Measurements from ENCODE around the gene CEP89. TPM values are rescaled to one million over a fixed set of nuclear protein-coding genes. Genes with fewer than 3 reads are reported as not detected.
"Not testable (repeated sequence)": the region's sequence is repeated elsewhere in the genome, so short reads cannot be mapped to it uniquely, and the experiment has no call there.

Gene CEP89
- polyA plus RNA-seq, 3 donors, result 4.9 to 8.5 (median 7.5) TPM

DNA sequence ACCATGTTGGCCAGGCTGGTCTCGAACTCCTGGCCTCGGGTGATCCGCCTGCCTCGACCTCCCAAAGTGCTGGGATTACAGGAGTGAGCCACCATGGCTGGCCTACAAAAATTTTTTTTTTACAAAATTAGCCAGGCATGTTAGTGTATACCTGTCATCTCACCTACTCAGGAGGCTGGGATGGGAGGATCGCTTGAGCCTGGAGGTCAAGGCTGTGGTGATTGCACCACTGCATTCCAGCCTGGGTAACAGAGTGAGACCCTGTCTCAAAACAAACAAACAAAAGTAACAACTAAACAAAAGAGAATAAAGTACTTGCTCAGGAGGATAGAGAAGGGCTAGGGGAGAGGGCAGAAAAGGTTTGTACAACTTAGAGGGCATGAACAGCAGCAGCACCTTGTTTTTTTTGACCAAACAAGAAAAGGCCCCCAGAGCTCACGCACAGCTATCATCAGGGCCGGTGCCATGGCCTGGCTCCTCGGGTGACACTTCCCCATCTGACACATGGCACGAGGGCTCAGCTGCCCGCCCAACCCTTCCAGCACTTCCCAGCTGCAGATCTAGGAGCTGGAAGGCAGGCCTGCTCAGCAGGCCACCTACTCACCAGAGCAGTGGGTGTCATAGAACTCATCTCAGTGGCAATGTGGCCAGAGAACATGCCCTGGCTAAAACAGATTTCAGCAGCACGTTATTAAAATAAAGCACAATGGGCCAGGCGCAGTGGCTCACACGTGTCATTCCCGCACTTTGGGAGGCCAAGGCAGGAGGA is 93.6 kb downstream of the CEP89 start:
- 93 to 97% (median 96%) methylated on average over 14 of the region's 14 CpGs for WGBS, 3 donors
- no peak overlapping the region for H3K27ac ChIP-seq (ENCODE audit: low read depth, low read length)

GRCh38 chr19:32877323-32877912 is 94.3 kb downstream of the CEP89 start:
- WGBS, 3 donors, result 88 to 94% (median 89%) methylated on average over 9 of the region's 9 CpGs
- no peak overlapping the region for H3K27ac ChIP-seq (ENCODE audit: low read depth, low read length)

DNA sequence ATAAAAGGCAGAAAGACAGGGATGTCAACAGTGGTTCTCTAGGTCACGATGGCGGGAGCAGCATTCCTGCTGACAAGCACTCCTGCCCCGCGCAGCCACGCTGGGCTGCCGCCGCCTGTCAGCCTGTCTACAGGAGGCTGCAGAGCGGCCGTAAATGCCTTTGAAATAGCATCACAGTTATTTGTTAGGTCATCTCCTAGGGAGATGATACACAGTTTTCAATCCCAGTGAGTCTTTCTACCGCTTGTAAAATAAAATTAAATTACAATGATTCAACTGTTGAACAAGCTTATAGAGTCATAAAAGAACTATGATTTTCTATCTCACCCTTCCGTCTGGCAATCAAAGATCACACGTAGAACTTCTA is 94.9 kb downstream of the CEP89 start:
- H3K27ac ChIP-seq (ENCODE audit: low read depth, low read length), result no peak overlapping the region
- 77 to 94% (median 90%) methylated on average over 12 of the region's 12 CpGs for WGBS, 3 donors

- 80 to 89% (median 88%) methylated on average over 9 of the region's 9 CpGs for WGBS, 3 donors
- no peak overlapping the region for H3K27ac ChIP-seq (ENCODE audit: low read depth, low read length)
These were observed 95.4 kb downstream of the CEP89 start for GRCh38 chr19:32876236-32876918.

GRCh38 chr19:32875428-32875827 is 96.3 kb downstream of the CEP89 start:
- H3K27ac ChIP-seq (ENCODE audit: low read depth, low read length), result no peak overlapping the region
- WGBS, 3 donors, result 70 to 72% (median 71%) methylated on average over 7 of the region's 7 CpGs

DNA sequence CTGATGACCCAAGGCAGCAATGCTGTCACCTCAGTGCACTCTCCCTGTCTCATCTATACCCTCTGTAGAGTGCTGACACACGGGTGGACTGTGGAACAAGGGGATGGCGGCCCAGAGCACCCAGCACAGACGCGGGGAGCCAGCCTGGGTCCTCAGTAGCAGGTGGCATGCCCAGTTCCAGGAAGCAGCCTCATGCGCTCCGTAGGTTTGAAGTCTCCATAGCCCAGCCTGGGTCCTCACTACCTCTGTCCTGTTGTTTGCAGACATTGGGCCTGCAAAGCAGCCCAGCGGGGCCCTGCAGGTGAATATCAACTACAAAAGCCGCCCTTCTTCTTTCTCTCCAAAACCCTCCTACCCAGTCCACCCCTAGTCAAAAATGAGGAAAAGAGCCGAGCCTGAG is 97.2 kb downstream of the CEP89 start:
- no peak overlapping the region for H3K27ac ChIP-seq (ENCODE audit: low read depth, low read length)
- 85 to 91% (median 88%) methylated on average over 9 of the region's 9 CpGs for WGBS, 3 donors

- H3K27ac ChIP-seq (ENCODE audit: low read depth, low read length), result no peak overlapping the region
- 83 to 86% (median 85%) methylated on average over 18 of the region's 18 CpGs for WGBS, 3 donors
These were observed 98.4 kb downstream of the CEP89 start for GRCh38 chr19:32873247-32873959.

GRCh38 chr19:32872391-32872790 is 99.4 kb downstream of the CEP89 start:
- 88 to 94% (median 89%) methylated on average over 3 of the region's 3 CpGs for whole genome bisulfite sequencing, 3 donors

DNA sequence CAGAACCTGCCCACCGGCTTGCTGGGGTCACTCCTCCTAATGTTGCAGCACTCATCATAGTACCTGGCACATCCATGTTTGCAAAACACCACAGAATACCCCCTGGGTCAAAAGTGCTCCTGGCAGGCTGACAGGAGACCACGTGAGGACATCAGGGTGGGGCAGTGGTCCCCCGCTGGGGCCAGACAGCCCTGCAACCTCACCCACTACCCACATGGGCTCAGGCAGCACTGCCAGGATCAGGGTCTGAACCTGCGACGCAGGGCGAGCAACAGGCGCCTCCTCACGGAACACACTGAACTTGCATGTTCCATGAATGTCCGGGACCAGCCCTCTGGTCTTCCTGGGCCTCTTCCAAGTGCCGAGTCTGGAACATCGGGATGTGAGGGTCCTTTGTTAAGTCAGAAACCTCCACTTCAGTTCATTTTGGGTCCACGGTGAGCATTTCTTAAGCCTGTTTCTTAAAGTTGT is 100.7 kb downstream of the CEP89 start:
- 72 to 81% (median 79%) methylated on average over 12 of the region's 12 CpGs for WGBS, 3 donors
- H3K27ac ChIP-seq (ENCODE audit: low read depth, low read length), result no peak overlapping the region

More at GRCh38 chr19:32872391-32872790, 99.4 kb downstream of the CEP89 start:
- H3K27ac ChIP-seq (ENCODE audit: low read depth, low read length), result no peak overlapping the region

GRCh38 chr19:32869966-32870573 is 101.7 kb downstream of the CEP89 start:
- H3K27ac ChIP-seq (ENCODE audit: low read depth, low read length), result no peak overlapping the region
- WGBS, 3 donors, result 66 to 79% (median 71%) methylated on average over 18 of the region's 18 CpGs

DNA sequence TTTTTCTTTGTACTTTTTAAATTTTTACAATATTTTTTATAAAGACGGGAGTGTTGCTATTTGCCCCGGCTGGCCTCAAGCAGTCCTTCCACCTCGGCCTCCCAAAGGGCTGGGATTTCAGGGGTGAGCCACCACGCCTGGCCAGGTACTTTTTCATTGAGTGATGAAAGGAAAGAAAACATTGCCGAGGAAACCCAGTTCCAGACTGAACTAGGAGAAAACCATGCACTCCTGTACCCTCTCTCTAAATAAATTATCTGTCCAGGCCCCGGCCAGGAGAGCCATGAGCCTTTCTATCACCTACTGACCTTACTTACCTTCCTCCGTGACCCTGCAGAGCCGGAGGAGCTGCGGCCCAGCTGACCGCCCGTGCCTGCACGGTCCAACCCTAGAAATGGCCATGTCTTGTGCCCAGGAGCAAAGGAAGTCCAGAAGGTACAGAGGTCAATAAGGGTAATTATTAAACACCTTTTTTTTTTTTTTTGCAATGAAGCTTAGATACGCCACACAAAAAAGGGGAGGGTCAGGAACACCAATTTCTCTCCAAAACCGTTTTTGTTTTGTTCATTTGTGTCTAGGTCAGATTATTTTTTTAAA is 102.3 kb downstream of the CEP89 start, which contains the start of gene SLC7A9:
Gene SLC7A9 (minus strand): TSS at position 399 of the 597 bp plus-strand sequence. CDS start 1,233 bp downstream, outside the sequence.
- no peak within 1 kb of the TSS for H3K27ac ChIP-seq (ENCODE audit: low read depth, low read length)
- 70 to 81% (median 77%) methylated on average over 14 of the region's 14 CpGs for WGBS, 3 donors

- WGBS, 3 donors, result 81 to 89% (median 86%) methylated on average over 19 of the region's 19 CpGs
These were observed 103.4 kb downstream of the CEP89 start for GRCh38 chr19:32868206-32868950.

GRCh38 chr19:32867436-32867835 is 104.3 kb downstream of the CEP89 start:
- not testable (repeated sequence) for H3K27ac ChIP-seq (ENCODE audit: low read depth, low read length)
- WGBS, 3 donors, result 92 to 94% (median 93%) methylated on average over 9 of the region's 9 CpGs

More at GRCh38 chr19:32868206-32868950, 103.4 kb downstream of the CEP89 start:
- H3K27ac ChIP-seq (ENCODE audit: low read depth, low read length), result no peak overlapping the region

DNA sequence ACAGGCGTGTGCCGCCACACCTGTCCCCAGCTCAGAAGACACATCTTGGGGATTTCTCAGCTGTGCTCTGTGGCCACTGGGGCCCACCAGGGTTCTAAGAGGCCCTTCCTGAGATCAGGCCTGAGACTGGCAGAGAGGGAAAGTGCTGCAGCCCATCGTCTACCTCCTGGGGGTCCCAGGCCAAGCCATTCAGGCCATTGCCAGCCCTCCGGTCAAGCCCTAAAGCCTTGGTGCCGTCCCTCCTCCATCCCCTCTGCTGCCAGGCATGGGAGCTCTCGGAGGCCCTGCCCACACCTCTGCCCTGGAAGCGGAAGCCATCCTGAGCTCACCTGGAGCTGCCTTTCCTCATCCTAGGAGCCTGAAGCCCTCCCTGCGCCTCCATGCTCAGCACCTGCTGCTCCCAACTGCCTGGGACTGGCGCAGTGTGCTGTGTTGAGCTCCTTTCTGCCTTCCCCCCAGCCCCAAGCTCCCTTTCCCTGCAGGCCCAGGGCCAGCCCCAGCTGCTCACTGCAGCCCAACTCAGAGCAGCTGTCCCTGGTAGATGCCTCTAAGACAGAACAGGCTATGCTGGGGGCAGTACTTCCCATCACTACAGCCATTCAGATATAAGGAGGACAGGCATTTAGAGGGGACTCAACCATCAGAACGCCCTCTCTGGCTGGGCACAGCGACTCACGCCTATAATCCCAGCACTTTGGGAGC is 105.0 kb downstream of the CEP89 start:
- WGBS, 3 donors, result 83 to 89% (median 88%) methylated on average over 11 to 12 of the region's 12 CpGs
- H3K27ac ChIP-seq (ENCODE audit: low read depth, low read length), result no peak overlapping the region

DNA sequence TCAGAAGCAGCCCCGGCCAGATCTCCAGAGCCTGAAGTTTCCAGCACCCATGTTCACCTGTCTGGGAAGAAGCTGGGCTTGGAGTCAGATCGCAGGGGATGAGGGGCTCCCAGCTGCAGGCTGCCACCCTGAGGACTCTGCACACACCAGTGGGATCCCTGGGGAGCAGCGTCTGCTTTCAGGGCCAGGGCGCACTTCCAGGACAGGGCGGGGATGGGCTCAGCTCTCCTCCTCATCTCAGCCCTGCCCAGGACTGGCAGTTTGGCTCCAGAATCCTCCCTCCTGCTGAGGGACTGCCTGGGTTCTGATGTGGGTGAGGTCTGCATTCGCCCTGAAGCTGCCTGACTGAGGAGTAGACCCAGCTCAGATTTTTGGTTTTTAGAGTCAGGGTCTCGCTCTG is 105.7 kb downstream of the CEP89 start:
- H3K27ac ChIP-seq (ENCODE audit: low read depth, low read length), result no peak overlapping the region
- 80 to 83% (median 83%) methylated on average over 7 of the region's 7 CpGs for WGBS, 3 donors

- 69 to 78% (median 78%) methylated on average over 6 of the region's 6 CpGs for WGBS, 3 donors
These were observed 106.4 kb downstream of the CEP89 start for GRCh38 chr19:32865326-32865725.

More at GRCh38 chr19:32865326-32865725, 106.4 kb downstream of the CEP89 start:
- no peak overlapping the region for H3K27ac ChIP-seq (ENCODE audit: low read depth, low read length)
